Measurements from ENCODE around the gene EXOSC5. TPM values are rescaled to one million over a fixed set of nuclear protein-coding genes. Genes with fewer than 3 reads are reported as not detected.

Gene EXOSC5
- polyA plus RNA-seq, 1 of the 3 experiments (the other 2 are of a cell fraction), result 74.1 TPM

- no peak for TF ChIP-seq ZBTB33 (IDR thresholded peaks at IDR 0.05; ENCODE audit: borderline replicate concordance, low read depth)
- TF ChIP-seq NFIC (IDR thresholded peaks at IDR 0.05; ENCODE audit: borderline replicate concordance), result peak; percentile 47; the same call in 1 of the 2 replicates
- TF ChIP-seq GABPA (IDR thresholded peaks at IDR 0.05; ENCODE audit: low read depth), result peak; percentile 61
- no peak for TF ChIP-seq JUND (IDR thresholded peaks at IDR 0.05)
- TF ChIP-seq EP300 (IDR thresholded peaks at IDR 0.05; ENCODE audit: borderline replicate concordance in 1 of 2, low read depth in 1 of 2, low read length in 1 of 2), result no peak
- TF ChIP-seq RAD21 (IDR thresholded peaks at IDR 0.05; ENCODE audit: low read length), result no peak
- no peak for TF ChIP-seq REST (IDR thresholded peaks at IDR 0.05; ENCODE audit: low read depth, low read length)
Measured at GRCh38 chr19:41397086-41398049, at the start of gene EXOSC5, which contains the start of gene BCKDHA (continued).

DNA sequence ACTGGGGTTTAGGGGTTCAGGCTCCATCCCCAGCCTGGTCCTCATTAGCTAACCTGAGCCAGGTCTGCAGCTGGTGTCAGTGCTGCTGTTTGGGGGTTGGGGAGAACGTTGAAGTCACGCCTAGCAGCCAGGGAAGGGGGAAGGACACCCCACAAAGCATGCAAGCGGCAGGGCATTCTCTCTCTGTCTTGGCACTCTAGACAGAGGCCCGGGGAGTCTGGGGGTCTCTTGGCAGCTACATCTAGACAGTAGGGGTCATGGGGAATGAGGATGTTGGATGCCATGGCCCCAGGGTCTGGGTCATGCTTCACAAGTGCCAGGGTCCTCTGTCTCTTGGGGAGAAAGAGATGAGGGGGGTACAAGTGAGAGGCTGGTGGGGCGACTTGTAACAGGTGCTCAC lies 48.4 kb upstream of the EXOSC5 start:
- peaks cover 66% of the 10 kb centered on the region for H3K27me3 ChIP-seq (ENCODE audit: insufficient read depth)
- DNase-seq, result no peak
- no peaks in the 10 kb centered on the region for H3K9me2 ChIP-seq
- no peak overlapping the region for H3K4me3 ChIP-seq (ENCODE audit: low read depth in 2 of 2, low read length in 1 of 2)
- no peak for TF ChIP-seq ZBTB33 (IDR thresholded peaks at IDR 0.05; ENCODE audit: borderline replicate concordance, low read depth)
- no peak for TF ChIP-seq USF2 (IDR thresholded peaks at IDR 0.05; ENCODE audit: borderline replicate concordance, low read depth, low read length)
- no peak for TF ChIP-seq POLR2AphosphoS5 (IDR thresholded peaks at IDR 0.05; ENCODE audit: low read depth, low read length)
- H3K4me1 ChIP-seq (ENCODE audit: control insufficient read depth in 1 of 2, insufficient read depth in 2 of 2, low read depth in 1 of 2, low read length in 1 of 2), result no peaks in the 10 kb centered on the region
- no peaks in the 10 kb centered on the region for H3K79me2 ChIP-seq (ENCODE audit: insufficient read depth)
- no peaks in the 10 kb centered on the region for H4K20me1 ChIP-seq (ENCODE audit: insufficient read depth)
- H3K36me3 ChIP-seq (replicated peaks in 1 of 2; ENCODE audit: control insufficient read depth in 1 of 2, insufficient read depth in 2 of 2, low read length in 1 of 2), result no peaks in the 10 kb centered on the region
- no peaks in the 10 kb centered on the region for H3K9me3 ChIP-seq
- no peak overlapping the region for H2AFZ ChIP-seq (ENCODE audit: low read depth)
- no peak overlapping the region for H3K27ac ChIP-seq (ENCODE audit: low read depth in 2 of 2, low read length in 1 of 2)
- no peak overlapping the region for H3K4me2 ChIP-seq
- 19% methylated on average over 5 of the region's 5 CpGs for WGBS (ENCODE audit: low lambda C conversion rate)
- H3K9ac ChIP-seq, result no peak overlapping the region
- H3F3A ChIP-seq (replicated peaks; ENCODE audit: insufficient read depth), result no peaks in the 10 kb centered on the region
- POLR2A ChIA-PET, result no interaction called here
- CTCF ChIA-PET, result interaction anchor here (1.0 to 1.9 kb wide), 6 partner anchors 11 to 151 kb away, joined by 3 to 5 read pairs (median 4); no protein-coding TSS in a partner anchor

All from SK-N-SH (cell line).